Activated CD8-positive, alpha-beta memory T cell treated with anti-CD3 and anti-CD28 coated beads, Interleukin-2, amount 50 U/mL, for 1 hour (primary cell): Measurements from ENCODE around the gene MATN1.
"Not testable (repeated sequence)": the region's sequence is repeated elsewhere in the genome, so short reads cannot be mapped to it uniquely, and the experiment has no call there.

Source experiments
- DNase-seq: peaks from one replicate; pipeline ENCODE4 v3.0.0-alpha.2; 2020; ENCODE audit errors: extremely low read depth

The MATN1 gene

GRCh38 chr1:30723331-30723755 is at the start of gene MATN1:
MATN1 (minus strand) TSS chr1:30723585; CDS start chr1:30723551, 34 bp downstream.
- no peak for DNase-seq

- DNase-seq: no peak
These were observed 47.6 kb upstream of the MATN1 start for GRCh38 chr1:30771005-30771404.

- no peak for DNase-seq
These were observed 46.8 kb upstream of the MATN1 start for GRCh38 chr1:30770150-30770549.

- DNase-seq: no peak
These were observed 45.7 kb upstream of the MATN1 start for GRCh38 chr1:30768830-30769718.

GRCh38 chr1:30768159-30768829 is 44.9 kb upstream of the MATN1 start:
- no peak for DNase-seq

- DNase-seq: not testable (repeated sequence)
These were observed 43.6 kb upstream of the MATN1 start for GRCh38 chr1:30766948-30767347.

GRCh38 chr1:30765556-30766434 is 42.4 kb upstream of the MATN1 start:
- no peak for DNase-seq

- DNase-seq: no peak
These were observed 41.7 kb upstream of the MATN1 start for GRCh38 chr1:30764939-30765555.

GRCh38 chr1:30764396-30764795 is 41.0 kb upstream of the MATN1 start:
- no peak for DNase-seq

- DNase-seq: no peak
These were observed 40.4 kb upstream of the MATN1 start for GRCh38 chr1:30763651-30764248.

- no peak for DNase-seq
These were observed 39.7 kb upstream of the MATN1 start for GRCh38 chr1:30762930-30763650.

- DNase-seq: no peak
These were observed 39.0 kb upstream of the MATN1 start for GRCh38 chr1:30762152-30762929.

GRCh38 chr1:30761381-30762151 is 38.2 kb upstream of the MATN1 start:
- DNase-seq: no peak

GRCh38 chr1:30760596-30761324 is 37.4 kb upstream of the MATN1 start:
- no peak for DNase-seq

- DNase-seq: peak; percentile 57
These were observed 36.4 kb upstream of the MATN1 start for GRCh38 chr1:30759718-30760281.

- DNase-seq: no peak
These were observed 35.5 kb upstream of the MATN1 start for GRCh38 chr1:30758785-30759380.

- no peak for DNase-seq
These were observed 34.8 kb upstream of the MATN1 start for GRCh38 chr1:30758121-30758688.
